ENCODE results near the gene TMED4.
"Not testable (repeated sequence)": the region's sequence is repeated elsewhere in the genome, so short reads cannot be mapped to it uniquely, and the experiment has no call there.

The TMED4 gene

DNA sequence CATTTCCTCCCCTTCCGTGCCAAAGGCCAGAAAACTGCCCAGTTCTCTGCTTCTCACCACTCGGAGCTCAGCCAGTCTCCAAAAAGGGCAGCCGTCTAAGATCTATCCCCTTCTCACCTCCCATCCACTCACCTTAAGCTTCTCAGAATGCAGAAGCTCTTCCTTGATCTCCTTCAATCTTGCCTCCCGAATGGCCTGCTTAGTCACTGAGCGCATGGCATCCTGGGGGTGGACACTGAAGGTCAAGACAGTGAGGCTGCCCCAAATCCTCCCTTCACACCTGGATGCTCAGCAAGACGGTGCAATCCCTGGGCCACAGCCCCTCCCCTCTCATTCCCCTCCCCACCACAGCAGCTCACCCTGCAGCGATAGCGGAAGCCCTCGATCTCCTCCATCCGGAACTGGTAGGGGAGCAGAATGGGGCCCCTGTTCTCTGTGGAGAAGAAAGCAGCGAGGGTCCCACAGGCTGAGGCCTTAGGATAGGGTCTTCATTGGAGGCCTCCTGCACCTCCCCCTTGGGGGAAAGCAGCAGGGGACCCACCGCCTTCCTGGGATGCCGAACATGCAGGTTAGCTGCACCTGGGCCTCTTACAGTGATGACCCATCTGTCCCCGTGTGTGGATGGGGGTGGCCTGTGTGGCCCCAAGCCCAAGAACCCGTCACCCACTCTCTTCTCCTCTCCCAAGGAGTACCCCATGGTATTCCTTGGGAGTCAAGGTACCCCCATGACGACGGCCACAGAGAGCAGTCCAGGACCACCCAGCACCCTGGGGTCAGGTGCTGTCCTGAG lies 13.1 kb downstream of the TMED4 start:
- DNase-seq, result no peak

DNA sequence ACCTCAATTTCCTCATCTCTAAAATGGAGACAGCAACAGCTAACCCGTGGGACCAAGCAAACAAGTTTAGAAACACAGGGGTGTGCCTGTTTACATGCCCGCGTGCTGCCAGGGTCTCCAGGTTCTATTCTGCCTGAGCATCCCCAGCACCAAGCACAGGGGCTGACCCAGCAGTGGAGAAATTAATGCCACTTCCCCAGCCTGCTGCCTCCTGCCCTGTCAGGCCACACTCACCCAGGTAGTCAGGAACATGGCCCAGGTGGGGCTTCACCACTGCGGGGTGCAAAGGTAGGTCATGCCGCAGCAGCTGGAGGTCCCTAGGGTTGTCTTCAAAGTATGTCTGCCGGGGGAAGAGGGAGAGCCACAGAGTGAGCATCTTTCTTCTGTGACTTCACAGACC lies 14.1 kb downstream of the TMED4 start:
- DNase-seq, result no peak

DNA sequence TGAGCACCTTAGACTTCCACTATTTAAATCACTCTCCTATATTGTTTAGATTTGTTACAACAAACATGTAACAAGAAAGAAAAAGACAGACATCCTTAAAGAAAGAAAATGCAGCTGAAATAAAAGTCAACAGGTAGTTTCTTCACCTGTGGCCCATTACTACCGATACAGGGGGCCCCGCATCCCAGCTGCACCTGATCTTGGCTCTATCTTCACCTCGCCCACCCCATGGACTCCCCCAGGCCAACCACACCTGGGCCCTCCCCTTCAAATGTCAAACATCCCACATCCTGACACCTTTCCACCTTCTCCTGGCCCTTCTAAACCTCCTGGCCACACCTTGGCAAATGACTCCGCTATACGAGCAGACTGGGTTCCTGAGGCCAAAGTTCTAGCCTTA lies 15.4 kb downstream of the TMED4 start:
- DNase-seq, result no peak

DNA sequence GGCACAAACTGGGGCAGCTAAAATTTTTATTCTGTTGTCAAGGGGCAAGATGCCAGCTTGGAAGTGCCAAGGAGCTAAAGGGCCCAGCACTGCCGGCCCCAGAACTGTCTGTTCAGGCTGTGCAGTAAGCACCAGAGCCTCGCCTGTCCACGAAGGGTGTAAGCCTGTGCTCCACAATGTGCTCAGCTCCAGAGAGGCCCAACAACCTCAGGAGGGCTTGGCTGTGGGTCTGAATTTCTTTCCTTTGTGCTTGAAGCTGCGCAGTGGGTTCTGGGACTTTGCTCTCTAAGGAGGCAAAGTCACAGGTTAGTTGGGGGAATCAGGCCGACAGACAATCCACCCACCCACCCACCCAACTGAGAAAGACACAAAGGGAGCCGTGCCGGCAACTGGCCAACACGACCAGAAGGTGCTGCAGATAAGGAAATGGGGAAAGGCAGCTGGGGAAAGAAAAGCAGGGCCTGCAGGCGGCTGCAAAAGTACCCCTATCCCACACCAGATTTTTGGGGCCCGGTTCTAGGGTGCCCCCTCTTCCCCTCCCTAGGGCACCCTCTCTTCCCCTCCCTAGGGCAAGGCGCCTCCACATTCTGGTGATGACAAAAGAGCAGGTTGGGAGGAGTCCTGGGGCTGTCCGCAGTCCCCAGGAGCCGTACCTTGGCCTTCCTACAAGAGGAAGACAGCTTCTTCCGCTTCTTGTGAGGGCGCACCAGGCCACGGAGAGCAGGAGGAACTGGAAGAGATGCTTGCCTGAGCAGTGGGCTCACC lies 16.1 kb downstream of the TMED4 start:
- no peak for DNase-seq

DNA sequence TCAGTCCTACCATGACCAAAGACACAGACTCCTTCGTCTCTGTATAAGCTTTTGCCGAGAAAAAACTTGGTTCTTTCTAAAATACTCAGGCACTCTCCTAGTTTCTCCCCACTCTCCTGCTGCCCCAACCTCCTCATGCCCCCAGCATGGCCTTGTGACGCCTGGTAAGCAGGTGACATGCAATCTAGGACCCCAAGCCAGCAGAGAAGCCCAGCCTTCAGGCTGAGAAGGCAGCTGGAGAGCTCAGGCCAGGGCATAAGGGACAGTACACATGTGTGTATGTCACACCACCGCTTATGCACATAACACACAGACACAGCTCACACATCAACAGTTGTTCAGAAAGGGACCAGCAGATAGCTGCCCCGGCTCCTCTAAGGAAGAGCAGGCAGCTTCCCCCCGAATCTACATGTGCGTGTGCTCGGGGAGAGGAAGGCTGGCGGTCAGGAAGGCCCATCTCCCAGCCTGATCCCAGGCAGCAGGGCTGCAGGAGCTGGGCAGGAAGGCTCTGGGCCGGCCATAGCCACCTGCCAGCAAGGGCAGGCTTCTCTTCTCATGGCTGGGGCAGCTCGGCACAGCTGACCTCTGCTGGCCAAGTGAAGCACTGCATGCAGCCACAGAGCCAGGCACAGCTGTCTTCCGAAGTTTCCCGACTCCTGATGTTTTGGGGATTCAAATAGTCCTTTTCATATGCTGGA lies 16.8 kb downstream of the TMED4 start:
- DNase-seq, result peak; percentile 20

DNA sequence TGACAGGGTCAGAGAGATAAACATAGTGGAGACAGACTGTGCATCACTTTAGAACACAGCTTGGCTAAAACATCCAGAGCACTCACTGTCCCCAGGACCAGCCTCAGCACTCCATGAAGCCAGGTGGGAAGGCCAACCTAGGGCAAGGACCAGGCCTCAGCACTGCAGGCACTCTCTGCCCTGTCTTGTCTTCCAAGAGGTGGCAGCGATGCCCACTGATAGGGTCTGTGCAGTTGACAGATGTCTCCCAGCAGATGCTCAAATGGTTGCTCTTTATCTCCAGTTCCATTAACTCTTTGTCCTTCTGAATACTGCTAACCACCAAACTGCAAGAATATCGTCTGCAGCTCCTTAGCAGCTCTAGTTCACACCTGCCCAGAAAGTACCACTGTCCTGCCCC lies 17.4 kb downstream of the TMED4 start:
- no peak for DNase-seq

DNA sequence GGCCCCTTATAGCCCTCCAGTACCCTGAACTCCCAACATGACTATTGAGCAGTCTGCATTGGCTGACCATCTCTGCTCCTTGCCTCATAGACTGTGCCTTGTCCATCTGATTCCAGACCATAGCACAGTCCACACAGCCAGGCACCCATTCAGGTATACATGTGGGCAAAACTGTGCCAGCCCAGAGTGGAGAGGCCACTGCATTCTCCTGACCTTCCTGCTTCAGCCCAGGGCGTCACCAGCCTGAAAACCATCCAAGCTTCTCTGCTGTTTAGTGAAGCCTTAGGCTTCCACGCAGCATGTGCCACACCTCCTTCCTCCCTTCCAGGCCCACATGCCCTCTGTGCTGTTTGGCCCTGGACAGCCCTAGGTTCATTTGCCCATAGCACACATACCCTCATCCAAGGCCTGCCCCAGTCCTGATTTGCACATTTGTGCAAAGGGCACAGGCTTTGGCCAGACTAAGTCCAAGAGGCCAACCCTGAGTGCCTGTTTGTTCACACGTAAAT lies 18.8 kb downstream of the TMED4 start:
- no peak for DNase-seq

DNA sequence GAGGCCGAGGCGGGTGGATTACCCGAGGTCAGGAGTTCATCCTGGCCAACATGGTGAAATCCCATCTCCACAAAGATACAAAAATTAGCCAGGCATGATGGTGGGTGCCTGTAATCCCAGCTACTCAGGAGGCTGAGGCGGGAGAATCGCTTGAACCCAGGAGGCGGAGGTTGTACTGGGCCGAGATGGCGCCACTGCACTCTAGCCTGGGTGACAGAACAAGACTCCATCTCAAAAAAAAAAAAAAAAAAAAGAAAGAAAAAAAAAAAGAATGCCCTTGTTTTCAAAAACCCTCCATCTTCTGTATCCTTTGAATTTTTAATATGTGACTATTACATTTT lies 19.4 kb downstream of the TMED4 start:
- not testable (repeated sequence) for DNase-seq

DNA sequence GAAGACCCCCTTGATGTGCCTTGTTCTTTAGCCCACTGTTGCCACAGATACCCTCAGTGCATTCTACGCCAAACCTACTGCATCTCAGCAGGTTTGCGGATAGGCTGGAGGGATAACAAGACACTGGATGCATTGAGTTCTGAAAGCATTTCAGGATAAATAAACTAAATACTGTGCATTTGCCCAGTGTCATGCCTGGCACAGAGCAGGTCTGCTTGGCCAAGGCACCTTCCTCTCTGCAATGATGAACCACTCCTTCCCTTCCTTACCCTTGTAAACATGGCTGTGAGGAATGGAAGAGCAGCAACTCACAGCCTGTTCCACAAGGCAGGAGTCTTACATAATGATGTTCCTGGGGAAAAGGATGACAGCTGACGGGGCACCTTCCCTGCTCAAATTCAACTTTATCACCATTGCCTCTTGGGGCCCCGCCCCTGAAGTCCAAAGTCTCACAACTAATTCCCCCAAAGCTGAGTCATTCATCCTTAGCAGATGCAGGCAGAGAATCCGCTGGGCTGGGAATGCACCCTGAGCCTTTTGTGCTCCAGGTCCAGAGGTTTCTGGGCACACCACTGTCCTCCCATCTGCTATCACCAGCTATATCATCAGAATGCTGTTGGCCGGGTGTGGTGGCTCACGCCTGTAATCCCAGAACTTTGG lies 19.9 kb downstream of the TMED4 start:
- DNase-seq, result no peak

DNA sequence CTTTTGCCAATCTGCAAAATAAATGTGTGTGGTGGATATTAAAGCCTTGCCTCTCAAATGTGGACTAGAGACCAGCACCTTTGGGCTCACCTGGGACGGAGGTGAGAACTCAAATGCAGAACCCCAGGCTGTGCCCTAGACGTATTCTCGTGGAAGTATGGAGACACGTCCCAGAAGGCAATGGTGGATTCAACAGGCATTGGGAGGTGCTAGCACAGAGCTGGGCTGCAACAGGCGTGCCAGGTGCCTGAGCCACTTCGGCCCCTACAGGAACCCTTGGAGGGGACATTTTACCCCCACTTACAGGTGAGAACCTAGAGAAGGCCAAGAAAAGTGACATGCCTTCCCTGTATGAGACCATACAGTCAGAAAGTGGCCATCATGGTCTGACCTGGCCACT lies 20.6 kb downstream of the TMED4 start:
- no peak for DNase-seq

DNA sequence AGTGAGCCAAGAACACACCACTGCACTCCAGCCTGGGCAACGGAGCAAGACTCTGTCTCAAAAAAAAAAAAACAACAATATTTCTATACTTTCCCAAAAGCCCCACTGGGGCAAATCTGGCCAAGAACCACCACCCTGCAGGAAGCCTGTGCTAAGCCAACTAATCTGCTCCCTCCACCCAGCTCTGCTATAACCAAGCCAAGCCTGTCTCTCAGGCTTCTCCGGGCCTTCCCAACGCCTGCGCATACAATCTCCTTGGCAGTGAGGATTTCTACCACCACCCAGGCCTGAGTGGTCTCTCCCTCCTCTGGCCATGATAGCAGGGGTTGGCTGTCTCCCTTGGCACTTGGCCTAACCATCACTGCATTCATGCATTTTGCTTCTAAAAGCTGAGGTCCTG lies 22.5 kb downstream of the TMED4 start:
- no peak for DNase-seq

DNA sequence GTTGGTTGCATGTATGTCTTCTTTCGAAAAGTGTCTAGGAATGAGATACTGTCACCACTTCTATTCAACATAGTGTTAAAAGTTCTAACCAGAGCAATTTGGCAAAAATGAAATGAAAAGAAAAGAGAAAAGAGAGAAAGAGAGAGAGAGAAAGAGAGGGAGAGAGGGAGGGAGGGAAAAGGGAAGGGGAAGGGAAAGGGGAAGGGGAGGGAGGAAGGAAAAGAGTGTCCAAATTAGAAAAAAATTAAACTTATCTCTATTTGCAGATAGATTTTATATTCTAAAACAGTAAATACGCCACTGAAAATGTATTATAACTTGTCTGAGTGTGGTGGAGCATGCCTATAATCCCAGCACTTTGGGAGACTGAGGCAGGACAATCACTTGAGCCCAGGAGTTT lies 24.5 kb downstream of the TMED4 start:
- no peak for DNase-seq

DNA sequence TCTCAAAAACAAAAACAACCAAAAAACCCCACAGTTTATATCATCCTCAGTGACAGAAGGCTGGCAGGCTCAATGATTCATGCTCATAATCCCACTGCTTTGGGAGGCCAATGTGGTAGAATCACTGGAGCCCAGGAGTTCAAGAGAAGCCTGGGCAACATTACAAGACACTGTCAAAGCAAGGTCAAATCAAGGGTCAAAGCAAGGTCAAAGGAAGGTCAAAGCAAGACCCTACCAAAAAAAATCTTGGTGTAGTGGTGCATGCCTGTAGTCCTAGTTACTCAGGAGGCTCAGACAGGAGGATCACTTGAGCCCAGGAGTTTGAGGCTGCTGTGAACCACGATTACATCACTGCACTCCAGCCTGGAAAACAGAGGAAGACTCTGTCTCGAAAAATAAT lies 26.7 kb downstream of the TMED4 start:
- no peak for DNase-seq

DNA sequence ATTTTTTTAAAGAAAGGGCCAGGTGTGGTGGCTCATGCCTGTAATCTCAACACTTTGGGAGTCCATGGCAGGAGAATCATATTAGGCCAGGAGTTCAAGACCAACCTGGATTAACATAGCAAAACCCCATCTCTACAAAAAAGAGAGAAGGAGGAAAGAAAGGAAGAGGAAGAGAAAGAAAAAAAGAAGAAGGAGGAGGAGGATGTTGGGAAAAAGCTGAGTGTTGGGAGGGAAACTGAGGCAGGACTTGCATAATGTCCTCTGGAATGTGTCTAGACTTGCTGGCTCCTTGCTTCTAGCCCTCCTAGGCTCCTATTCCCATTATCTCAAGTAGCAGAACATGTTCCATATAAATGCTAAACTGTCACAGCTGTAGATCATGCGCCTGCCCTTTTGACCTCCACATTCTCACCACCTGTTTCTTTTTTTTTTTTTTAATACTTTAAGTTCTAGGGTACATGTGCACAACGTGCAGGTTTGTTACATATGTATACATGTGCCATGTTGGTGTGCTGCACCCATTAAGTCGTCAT lies 29.5 kb downstream of the TMED4 start:
- not testable (repeated sequence) for DNase-seq

DNA sequence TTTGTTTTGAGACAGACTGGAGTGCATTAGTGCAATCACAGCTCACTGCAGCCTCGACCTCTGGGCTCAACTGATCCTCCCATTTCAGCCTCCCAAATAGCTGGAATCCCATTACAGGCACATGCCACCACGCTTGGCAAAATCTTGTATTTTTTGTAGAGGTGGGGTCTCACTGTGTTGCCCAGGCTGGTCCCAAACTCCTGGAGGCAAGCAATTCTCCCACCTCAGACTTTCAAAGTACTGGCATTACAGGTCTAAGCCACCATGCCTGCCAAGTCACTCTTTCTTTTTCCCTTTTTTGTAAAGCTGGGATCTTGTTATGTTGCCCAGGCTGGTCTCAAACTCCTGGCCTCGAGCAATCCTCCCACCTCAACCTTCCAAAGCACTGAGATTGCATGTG lies 32.6 kb downstream of the TMED4 start:
- DNase-seq, result no peak

DNA sequence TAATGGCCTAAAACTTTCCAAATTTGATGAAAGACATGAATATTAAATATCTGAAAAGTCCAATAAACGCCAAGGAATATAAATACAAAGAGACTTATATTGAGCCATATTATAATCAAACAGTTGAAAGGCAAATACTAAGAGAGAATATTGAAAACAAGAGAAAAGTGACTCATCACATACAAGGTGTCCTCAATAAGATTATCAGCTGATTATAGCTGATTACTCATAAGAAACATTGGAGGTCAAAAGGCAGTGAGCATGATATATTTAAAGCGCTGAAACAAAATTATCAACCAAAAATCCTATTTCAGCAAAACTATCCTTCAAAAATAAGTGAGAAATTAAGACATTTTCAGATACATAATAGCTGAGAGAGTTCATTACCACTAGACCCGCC lies 33.1 kb downstream of the TMED4 start:
- no peak for DNase-seq

DNA sequence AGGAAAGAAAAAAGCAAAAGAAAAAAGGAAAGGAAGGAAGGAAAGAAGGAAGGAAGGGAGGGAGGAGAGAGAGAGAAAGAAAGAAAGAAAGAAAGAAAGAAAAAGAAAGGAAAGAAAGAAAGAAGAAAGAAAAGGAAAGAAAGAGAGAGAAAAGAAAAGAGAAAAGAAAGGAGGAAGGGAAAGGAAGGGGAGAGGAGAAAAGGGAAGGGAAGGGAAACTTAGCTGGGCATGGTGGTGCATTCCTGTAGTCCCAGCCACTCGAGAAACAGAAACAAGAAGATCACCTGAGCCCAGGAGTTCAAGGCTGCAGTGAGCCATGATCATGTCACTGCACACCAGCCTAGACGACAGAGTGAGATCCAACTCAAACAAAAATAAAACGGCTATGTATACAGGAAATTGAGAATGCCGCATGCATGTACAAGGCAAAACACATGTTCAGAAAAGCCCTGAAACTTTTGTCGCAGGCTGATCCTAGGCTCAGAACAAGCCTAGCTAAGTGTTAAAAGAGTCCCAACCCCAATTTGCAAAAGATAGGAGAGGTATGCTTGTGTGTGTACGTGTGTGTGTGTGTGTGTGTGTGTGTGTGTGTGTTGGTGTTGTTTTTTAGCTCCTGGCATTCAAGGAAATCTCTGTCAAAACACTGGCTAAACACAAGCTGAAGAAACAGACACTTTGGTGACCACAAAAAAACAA lies 34.3 kb downstream of the TMED4 start:
- DNase-seq, result no peak

DNA sequence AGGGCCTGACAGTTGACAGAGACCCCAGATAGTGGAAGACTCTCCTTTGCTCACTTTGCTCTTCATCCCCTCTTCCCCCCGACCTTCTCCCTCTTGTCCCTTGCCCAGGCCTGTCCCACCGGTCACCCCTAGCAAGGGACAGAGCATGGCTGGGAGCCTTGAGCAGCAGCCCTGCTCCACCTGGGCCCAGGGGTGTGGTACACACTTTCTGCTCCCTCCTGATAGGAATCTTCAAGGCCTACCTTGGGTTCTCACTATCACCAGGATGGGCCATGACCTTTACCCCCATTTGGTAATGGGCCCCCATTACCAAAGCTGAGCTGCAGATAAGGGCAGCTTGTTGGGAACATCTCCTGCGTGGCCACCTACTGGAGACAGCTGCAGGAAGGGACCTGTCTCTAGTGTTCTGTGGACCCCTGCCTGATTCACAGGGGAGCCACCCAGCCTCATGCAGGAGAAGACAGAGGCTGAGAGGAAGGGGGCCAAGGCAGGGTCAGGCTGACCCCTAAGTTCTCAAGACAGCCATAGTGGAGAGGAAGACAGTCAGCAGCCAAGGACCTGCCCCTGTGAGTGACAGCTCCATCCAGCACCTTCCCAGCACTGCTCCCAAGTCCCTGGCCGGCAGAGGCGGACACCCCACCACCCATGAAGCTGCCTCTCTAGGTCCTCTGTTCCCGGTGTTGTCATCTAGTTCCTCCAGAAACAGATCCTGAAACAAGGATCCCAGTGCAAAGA lies 40.0 kb downstream of the TMED4 start:
- no peak for DNase-seq

DNA sequence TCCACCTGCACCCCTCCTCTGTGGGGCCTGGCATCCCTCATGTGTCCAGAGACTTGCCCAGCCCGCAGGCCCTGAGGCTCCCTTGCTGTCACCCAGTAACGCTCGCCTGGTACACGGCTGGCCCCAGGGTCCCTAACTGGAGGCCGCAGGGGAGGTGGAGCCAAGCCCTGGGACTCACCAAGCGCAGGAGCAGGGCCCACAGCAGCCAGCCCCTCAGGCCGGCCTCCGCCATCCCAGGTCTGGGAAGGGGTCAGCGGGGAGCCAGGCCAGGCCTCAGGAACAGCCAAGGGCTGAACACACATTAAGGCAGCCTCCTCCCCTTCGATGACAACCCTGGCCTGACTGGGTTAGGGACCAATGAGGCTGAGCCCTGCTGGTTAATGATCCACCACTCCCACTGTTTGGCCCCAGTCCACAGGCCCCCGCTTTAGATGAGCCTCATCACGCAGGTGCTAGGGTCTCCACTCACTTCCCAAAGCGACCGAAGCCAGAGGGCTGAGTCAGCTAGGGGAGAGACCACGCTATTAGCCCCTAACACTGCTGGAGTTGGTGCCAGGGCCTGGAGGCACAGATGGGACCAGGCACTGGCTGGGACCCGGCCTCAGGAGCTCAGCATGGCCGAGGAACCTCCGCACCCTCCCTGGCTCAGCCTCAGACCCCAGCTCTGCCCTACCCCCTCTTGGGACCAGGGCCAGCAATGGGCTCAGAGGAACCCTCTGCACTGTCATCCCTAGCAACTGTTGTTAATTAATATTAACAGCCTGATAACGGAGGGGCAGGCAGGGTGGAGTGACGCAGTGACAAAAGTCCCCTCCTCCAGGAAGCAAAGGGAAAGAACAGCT lies 40.8 kb downstream of the TMED4 start, which contains the start of gene NPC1L1:
Gene NPC1L1, minus strand, starts transcription at position 303 of the 842 bp plus-strand sequence. Its CDS starts 71 bp downstream, at position 232.
- DNase-seq, result no peak

DNA sequence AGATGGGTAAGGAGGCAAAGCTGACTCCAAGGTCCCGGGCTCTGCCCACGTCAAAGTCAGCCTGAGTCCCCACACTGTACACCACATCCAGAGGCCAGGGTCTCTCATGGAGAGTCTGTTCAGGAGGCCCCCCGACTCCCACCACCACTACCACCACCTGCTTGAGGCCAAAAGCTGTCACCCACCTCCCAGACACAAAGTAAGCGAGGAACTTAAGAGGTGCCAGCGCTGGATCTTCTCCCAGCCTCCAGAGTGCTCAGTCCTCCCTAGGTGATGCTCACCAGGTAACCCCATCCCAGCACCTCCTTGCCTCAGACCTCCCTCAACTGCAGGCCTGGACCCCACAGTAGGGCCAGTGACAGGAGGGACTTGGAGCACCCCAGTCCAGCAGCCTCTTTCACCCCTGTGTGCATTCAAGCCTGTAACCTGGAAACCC lies 41.4 kb downstream of the TMED4 start:
- DNase-seq, result no peak
